HG02678 (cell line): ENCODE data around the gene MLH3.

Experiments used
- ATAC-seq: cut with Tn5 transposase; IDR thresholded peaks from one replicate; pipeline ENCODE4 v1.9.1; 2021; ENCODE audit warnings: mild to moderate bottlenecking, moderate library complexity; ENCODE audit not compliant: unreplicated experiment

Gene MLH3

GRCh38 chr14:74988131-74988530 is 63.1 kb downstream of the MLH3 start:
- ATAC-seq = no peak

GRCh38 chr14:74985806-74986205 is 65.5 kb downstream of the MLH3 start:
- no peak for ATAC-seq

- no peak for ATAC-seq
Observed at GRCh38 chr14:74985028-74985310, 66.3 kb downstream of the MLH3 start.

GRCh38 chr14:74984236-74985027 is 66.8 kb downstream of the MLH3 start:
- no peak for ATAC-seq

GRCh38 chr14:74983343-74983742 is 67.9 kb downstream of the MLH3 start:
- no peak for ATAC-seq

- no peak for ATAC-seq
Observed at GRCh38 chr14:74982661-74983060, 68.6 kb downstream of the MLH3 start.

GRCh38 chr14:74981833-74982232 is 69.4 kb downstream of the MLH3 start:
- no peak for ATAC-seq

GRCh38 chr14:74981462-74981782 is 69.8 kb downstream of the MLH3 start:
- ATAC-seq = no peak

GRCh38 chr14:74980731-74981461 is 70.4 kb downstream of the MLH3 start:
- ATAC-seq = no peak

GRCh38 chr14:74980398-74980730 is 70.9 kb downstream of the MLH3 start:
- no peak for ATAC-seq

- ATAC-seq = no peak
Observed at GRCh38 chr14:74979442-74980397, 71.5 kb downstream of the MLH3 start.

GRCh38 chr14:74979029-74979428 is 72.2 kb downstream of the MLH3 start:
- ATAC-seq = no peak

GRCh38 chr14:74978416-74978947 is 72.8 kb downstream of the MLH3 start:
- no peak for ATAC-seq

- ATAC-seq = no peak
Observed at GRCh38 chr14:74977901-74978385, 73.3 kb downstream of the MLH3 start.

GRCh38 chr14:74977164-74977900 is 73.9 kb downstream of the MLH3 start:
- no peak for ATAC-seq

- no peak for ATAC-seq
Observed at GRCh38 chr14:74976264-74977113, 74.8 kb downstream of the MLH3 start.

- no peak for ATAC-seq
Observed at GRCh38 chr14:74975059-74975810, 76.0 kb downstream of the MLH3 start.

- ATAC-seq = no peak
Observed at GRCh38 chr14:74974364-74975058, 76.8 kb downstream of the MLH3 start.
